Body of pancreas (tissue), 4 donors: ENCODE results near the gene MOGAT1. TPM values are rescaled to one million over a fixed set of nuclear protein-coding genes. Genes with fewer than 3 reads are reported as not detected.

Experiments used
- ATAC-seq: fragments of 150-250 bp; one replicate; pipeline ENCODE4 v1.9.1; 2016
- DNase-seq, 4 donors: peaks; one replicate each; pipeline ENCODE4 v3.0.0-alpha.2; 2019
- H3K27ac ChIP-seq, 4 donors: fragments of 200-600 bp; sonication (generic); 1 replicate in 3 of 4; 2 replicates in 1 of 4; pipeline versions ENCODE4 v1.5.1 to v1.6.1; 2016 to 2019; ENCODE audit warnings: mild to moderate bottlenecking in 1 of 4, mixed read lengths in 1 of 4, moderate library complexity in 1 of 4
- H3K27me3 ChIP-seq, 2 donors: fragments of 200-600 bp; sonication (generic); one replicate each; pipeline ENCODE4 v1.6.0; 2016; ENCODE audit warnings: mild to moderate bottlenecking in 1 of 2
- H3K36me3 ChIP-seq, 2 donors: fragments of 200-600 bp; sonication (generic); replicated peaks in 1 of 2; 2 replicates each; pipeline ENCODE4 v1.5.1; 2016; ENCODE audit warnings: low read depth in 2 of 2; ENCODE audit not compliant: insufficient read depth in 1 of 2
- H3K4me1 ChIP-seq: fragments of 200-600 bp; sonication (generic); one replicate; pipeline ENCODE4 v1.6.0; 2016
- H3K4me3 ChIP-seq, 2 donors: fragments of 200-600 bp; sonication (generic); 1 replicate in 1 of 2; 2 replicates in 1 of 2; pipeline ENCODE4 v1.5.1; 2016 to 2019
- H3K9me3 ChIP-seq, 3 donors: fragments of 200-600 bp; sonication (generic); 1 replicate in 2 of 3; 2 replicates in 1 of 3; pipeline ENCODE4 v1.5.1; 2016
- CTCF ChIP-seq, 7 experiments: fragments of 450-650 bp in 4 of 7; fragments of 200-600 bp in 3 of 7; sonication (generic) in 3 of 7; IDR thresholded peaks; one replicate each; pipeline ENCODE4 v1.5.1; 2016 to 2019; ENCODE audit warnings: antibody characterized with exemption in 7 of 7
- POLR2A ChIP-seq, 3 donors: fragments of 450-650 bp; IDR thresholded peaks; one replicate each; pipeline ENCODE4 v1.6.1; 2016; ENCODE audit warnings: antibody characterized with exemption in 3 of 3, mild to moderate bottlenecking in 2 of 3
- WGBS, 2 donors: methylation state at CpG; one replicate each; pipeline ENCODE4 v1.1.5; 2017; 5-methylcytosine and 5-hydroxymethylcytosine counted together
- intact Hi-C: fragments of 100-400 bp; cut with DNase I; formaldehyde crosslinking; loops from one replicate; pipeline ENCODE4 v1.15.1; 2023
- total RNA-seq, 2 donors: library from RNA; depleted of rRNA; stranded (reverse); fragments of >200 nt; gene quantifications; one replicate each; pipeline ENCODE4 v1.1.0, GENCODE V29; 2016

MOGAT1 gene
- total RNA-seq, 2 donors from 2014 or later = 1.8 TPM; not detected in 1

DNA sequence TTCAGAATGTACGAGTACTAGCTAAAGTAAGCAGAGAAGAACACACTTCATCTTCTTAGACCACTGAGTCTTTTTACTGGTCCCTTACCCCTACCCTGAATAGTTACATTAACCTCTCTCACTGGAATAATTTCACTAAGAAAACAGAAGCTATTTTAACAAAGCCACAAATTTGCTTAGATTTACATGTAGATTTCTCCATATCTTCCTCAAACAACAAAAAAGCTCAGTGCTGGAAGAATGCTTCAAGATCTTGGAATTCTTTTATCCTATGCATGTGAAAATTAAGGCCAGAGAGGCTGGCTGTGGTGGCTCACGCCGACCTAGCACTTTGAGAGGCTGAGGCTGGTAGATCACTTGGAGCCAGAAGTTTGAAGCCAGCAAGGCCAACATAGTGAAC lies 35.2 kb downstream of the MOGAT1 start:
- DNase-seq = no peak
- TF ChIP-seq POLR2A (IDR thresholded peaks at IDR 0.05) (no peak), CTCF (IDR thresholded peaks at IDR 0.05) (no peak)
- H3K4me3 ChIP-seq = no peak overlapping the region
- peaks cover 5% of the 10 kb centered on the region for H3K4me1 ChIP-seq
- H3K9me3 ChIP-seq = no peaks in the 10 kb centered on the region
- H3K27ac ChIP-seq = no peak overlapping the region
- H3K36me3 ChIP-seq = no peaks in the 10 kb centered on the region
- 83 to 88% methylated on average over 3 of the region's 3 CpGs for WGBS, 2 donors
- no peaks in the 10 kb centered on the region for H3K27me3 ChIP-seq
- no peak for ATAC-seq
- intact Hi-C loops = loop anchor here (5.0 kb wide), 1 partner anchor 201 kb away; no protein-coding TSS in a partner anchor

- H3K27ac ChIP-seq = no peak overlapping the region
These were observed 35.7 kb downstream of the MOGAT1 start for GRCh38 chr2:222707102-222707688.

GRCh38 chr2:222707689-222708273 lies 36.3 kb downstream of the MOGAT1 start:
- no peak overlapping the region for H3K4me3 ChIP-seq
- no peaks in the 10 kb centered on the region for H3K9me3 ChIP-seq
- DNase-seq (no peak), ATAC-seq (peak; percentile 25)
- H3K4me1 ChIP-seq = peaks cover 5% of the 10 kb centered on the region
- no peak for TF ChIP-seq CTCF (IDR thresholded peaks at IDR 0.05)
- TF ChIP-seq POLR2A (IDR thresholded peaks at IDR 0.05) = no peak
- 43 to 45% methylated on average over 10 of the region's 10 CpGs for WGBS, 2 donors
- no peaks in the 10 kb centered on the region for H3K36me3 ChIP-seq
- intact Hi-C loops = loop anchor here (5.0 kb wide), 1 partner anchor 200 kb away; no protein-coding TSS in a partner anchor
- H3K27me3 ChIP-seq = no peaks in the 10 kb centered on the region
- no peak overlapping the region for H3K27ac ChIP-seq

More at GRCh38 chr2:222707102-222707688, 35.7 kb downstream of the MOGAT1 start:
- Histone ChIP-seq H3K27me3 (no peaks in the 10 kb centered on the region), H3K4me3 (no peak overlapping the region), H3K9me3 (no peaks in the 10 kb centered on the region), H3K36me3 (no peaks in the 10 kb centered on the region), H3K4me1 (peaks cover 5% of the 10 kb centered on the region)
- WGBS, 2 donors = 96 to 97% methylated on average over 3 of the region's 3 CpGs
- no peak for DNase-seq
- no peak for TF ChIP-seq CTCF (IDR thresholded peaks at IDR 0.05)
- no peak for TF ChIP-seq POLR2A (IDR thresholded peaks at IDR 0.05)
- intact Hi-C loops = loop anchor here (5.0 kb wide), 1 partner anchor 200 kb away; no protein-coding TSS in a partner anchor
- ATAC-seq = no peak

DNA sequence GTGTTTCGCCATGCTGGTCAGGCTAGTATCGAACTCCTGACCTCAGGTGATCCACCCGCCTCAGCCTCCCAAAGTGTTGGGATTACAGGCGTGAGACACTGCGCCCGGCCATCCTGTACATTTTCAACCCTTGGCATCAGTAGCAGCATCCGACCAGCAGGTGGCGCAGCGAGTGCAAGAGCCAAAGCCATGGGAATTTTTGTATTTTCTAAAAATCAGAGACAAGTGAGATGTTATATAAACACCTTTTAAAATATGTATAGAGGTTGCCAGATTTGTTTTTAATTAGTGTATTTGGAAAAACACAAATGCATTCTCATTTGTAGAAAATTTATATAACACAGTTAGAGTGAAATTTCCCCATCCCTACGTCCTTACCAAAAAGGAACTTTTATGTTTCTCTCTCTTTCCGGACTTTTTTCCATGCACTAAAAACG lies 36.8 kb downstream of the MOGAT1 start:
- 17 to 18% methylated on average over 12 of the region's 12 CpGs for WGBS, 2 donors
- ATAC-seq (peak; percentile 75), DNase-seq (peak; percentile 79 to 86 (median 81))
- Histone ChIP-seq H3K4me1 (peaks cover 5% of the 10 kb centered on the region), H3K9me3 (no peaks in the 10 kb centered on the region), H3K36me3 (no peaks in the 10 kb centered on the region), H3K27me3 (no peaks in the 10 kb centered on the region), H3K4me3 (no peak overlapping the region), H3K27ac (no peak overlapping the region)
- TF ChIP-seq CTCF (IDR thresholded peaks at IDR 0.05) (peak; percentile 81 to 99 (median 92)), POLR2A (IDR thresholded peaks at IDR 0.05) (no peak)
- intact Hi-C loops = loop anchor here (5.0 kb wide), 1 partner anchor 199 kb away; no protein-coding TSS in a partner anchor
